HepG2 (cell line): ENCODE data around the gene ARHGAP33. TPM values are rescaled to one million over a fixed set of nuclear protein-coding genes. Genes with fewer than 3 reads are reported as not detected.

ENCODE experiments used
- ARID5B ChIP-seq: IDR thresholded peaks from 2 replicates; pipeline ENCODE4 v1.4.0; 2020; ENCODE audit warnings: mild to moderate bottlenecking, missing genetic modification reagents
- ARNT2 ChIP-seq: sonication (generic); formaldehyde crosslinking; IDR thresholded peaks from 2 replicates; pipeline ENCODE4 v1.8.0; 2022; ENCODE audit warnings: mild to moderate bottlenecking, low read depth, missing genetic modification reagents, moderate library complexity
- ARNTL ChIP-seq: sonication (generic); formaldehyde crosslinking; IDR thresholded peaks from 2 replicates; pipeline ENCODE4 v1.4.0; 2020; ENCODE audit warnings: mild to moderate bottlenecking, missing genetic modification reagents
- HDAC1 ChIP-seq: sonication (generic); formaldehyde crosslinking; IDR thresholded peaks from 2 replicates; pipeline ENCODE4 v1.5.1; 2020; ENCODE audit warnings: mild to moderate bottlenecking, missing genetic modification reagents
- KDM5A ChIP-seq: fragments of 200-600 bp; sonication (generic); IDR thresholded peaks from 2 replicates; pipeline ENCODE4 v1.7.0; 2018; ENCODE audit warnings: antibody characterized with exemption, mild to moderate bottlenecking, low read length, borderline replicate concordance
- MAX ChIP-seq: IDR thresholded peaks from 2 replicates; pipeline ENCODE4 v1.6.1; 2012; ENCODE audit warnings: inconsistent platforms
- MYNN ChIP-seq: sonication (generic); formaldehyde crosslinking; IDR thresholded peaks from 2 replicates; pipeline ENCODE4 v1.4.0; 2020; ENCODE audit warnings: mild to moderate bottlenecking, low read depth, missing genetic modification reagents
- POLR2A ChIP-seq, 2 experiments: IDR thresholded peaks; 2 replicates each; pipeline ENCODE4 v1.6.1; 2011; ENCODE audit warnings: low read depth in 2 of 2, low read length in 2 of 2, mild to moderate bottlenecking in 1 of 2, moderate library complexity in 1 of 2; ENCODE audit not compliant: insufficient read depth in 1 of 2
- PRDM15 ChIP-seq: sonication (generic); formaldehyde crosslinking; IDR thresholded peaks from 2 replicates; pipeline ENCODE4 v1.4.0; 2020; ENCODE audit warnings: missing genetic modification reagents
- PRDM4 ChIP-seq: sonication (generic); formaldehyde crosslinking; IDR thresholded peaks from 2 replicates; pipeline ENCODE4 v1.9.0; 2021; ENCODE audit warnings: missing genetic modification reagents, borderline replicate concordance
- RCOR2 ChIP-seq: IDR thresholded peaks from 2 replicates; pipeline ENCODE4 v1.6.1; 2016; ENCODE audit warnings: missing biosample characterization, missing genetic modification reagents
- SALL2 ChIP-seq: sonication (generic); formaldehyde crosslinking; IDR thresholded peaks from 2 replicates; pipeline ENCODE4 v1.8.1; 2023; ENCODE audit warnings: mild to moderate bottlenecking, missing genetic modification reagents, inconsistent platforms
- SP1 ChIP-seq, 2 experiments: fragments of 450-650 bp in 1 of 2; sonication (generic) in 1 of 2; formaldehyde crosslinking in 1 of 2; IDR thresholded peaks; 2 replicates each; pipeline versions ENCODE4 v1.4.0 to v1.6.1; 2016 to 2020; ENCODE audit warnings: missing genetic modification reagents in 1 of 2
- SP4 ChIP-seq: sonication (generic); formaldehyde crosslinking; IDR thresholded peaks from 2 replicates; pipeline ENCODE4 v1.8.1; 2023; ENCODE audit warnings: mild to moderate bottlenecking, missing genetic modification reagents
- THAP11 ChIP-seq: IDR thresholded peaks from 2 replicates; pipeline ENCODE4 v1.6.1; 2016; ENCODE audit warnings: missing biosample characterization, missing genetic modification reagents
- ZFP37 ChIP-seq: sonication (generic); formaldehyde crosslinking; IDR thresholded peaks from 2 replicates; pipeline ENCODE4 v1.4.0; 2020; ENCODE audit warnings: missing genetic modification reagents, borderline replicate concordance
- ZNF788 ChIP-seq: sonication (generic); formaldehyde crosslinking; IDR thresholded peaks from 2 replicates; pipeline ENCODE4 v1.5.0; 2020; ENCODE audit warnings: mild to moderate bottlenecking, missing genetic modification reagents, borderline replicate concordance
- ZSCAN9 ChIP-seq: IDR thresholded peaks from 2 replicates; pipeline ENCODE4 v1.6.1; 2016; ENCODE audit warnings: borderline replicate concordance
- polyA plus RNA-seq, 8 experiments: library from polyadenylated mRNA; depleted of rRNA in 3 of 8; stranded (reverse) in 7 of 8; unstranded in 1 of 8; fragments of >200 nt; fragmentation: Illumina TruSeq in 4 of 8; extraction: Trizol in 4 of 8; gene quantifications; 2 replicates each; pipeline versions ENCODE4 v1.2.1 to v1.2.3, GENCODE V29; 2011 to 2016; ENCODE audit warnings: low read depth in 4 of 8, missing spikeins in 1 of 8, mixed read lengths in 1 of 8; ENCODE audit not compliant: insufficient read depth in 1 of 8
- total RNA-seq, 5 experiments: library from RNA; depleted of rRNA; stranded (reverse); fragments of >200 nt; fragmentation: Illumina TruSeq; extraction: Trizol; gene quantifications; 2 replicates each; pipeline ENCODE4 v1.2.3, GENCODE V29; 2016; ENCODE audit warnings: low read depth in 1 of 5

ARHGAP33 gene
- total and polyA plus RNA-seq, 2 of the 13 experiments (the other 11 are each of a cell fraction or from before 2014, with no cell fraction given) = 1.3 to 2.7 TPM

- TF ChIP-seq ARNT2 (CRISPR knock-in tag) = peak; percentile 25; the same call in 1 of the 2 replicates
- TF ChIP-seq MYNN (CRISPR knock-in tag) = 0 out of 2 replicates have a peak, but pooled peaks have one; percentile 34
- peak; percentile 84; the same call in 1 of the 2 replicates for TF ChIP-seq KDM5A
- peak; percentile 78; the same call in 1 of the 2 replicates for TF ChIP-seq HDAC1
- no peak for TF ChIP-seq RCOR2 (CRISPR knock-in tag)
- TF ChIP-seq POLR2A (IDR thresholded peaks at IDR 0.05; ENCODE audit: insufficient read depth in 1 of 2, low read depth in 2 of 2, low read length in 2 of 2) = peak; percentile 83 to 93
- no peak for TF ChIP-seq PRDM4 (CRISPR knock-in tag)
- peak; percentile 61; the same call in 1 of the 2 replicates for TF ChIP-seq ZNF788
- peak; percentile 61; the same call in 1 of the 2 replicates for TF ChIP-seq ARNTL
- TF ChIP-seq MAX = 0 out of 2 replicates have a peak, but pooled peaks have one; percentile 70
- 0 out of 2 replicates have a peak, but pooled peaks have one; percentile 66 for TF ChIP-seq PRDM15
- peak; percentile 99 for TF ChIP-seq THAP11 (CRISPR knock-in tag)
- TF ChIP-seq SP4 = peak; percentile 97
- TF ChIP-seq ZSCAN9 (CRISPR knock-in tag) = peak; percentile 51; the same call in 1 of the 2 replicates
- TF ChIP-seq ARID5B (CRISPR knock-in tag) = 0 out of 2 replicates have a peak, but pooled peaks have one; percentile 39
- TF ChIP-seq SP1 (IDR thresholded peaks at IDR 0.05) = no peak
- peak; percentile 86 for TF ChIP-seq SP1 (CRISPR knock-in tag; IDR thresholded peaks at IDR 0.05)
- no peak for TF ChIP-seq ZFP37 (CRISPR knock-in tag)
- peak; percentile 75; the same call in 1 of the 2 replicates for TF ChIP-seq SALL2 (CRISPR knock-in tag)
These were observed 27.0 kb upstream of the ARHGAP33 start, which contains the start of gene LIN37 (continued) for GRCh38 chr19:35748106-35749020.
